Testis (tissue), 3 donors: ENCODE data around the gene HSPB6. TPM values are rescaled to one million over a fixed set of nuclear protein-coding genes. Genes with fewer than 3 reads are reported as not detected.

Experiments
- DNase-seq: peaks from one replicate; pipeline ENCODE4 v3.0.0-alpha.2; 2019
- H3K27ac ChIP-seq, 2 donors: fragments of 200-600 bp; sonication (generic); one replicate each; pipeline ENCODE4 v1.5.1; 2019
- H3K27me3 ChIP-seq: fragments of 200-600 bp; sonication (generic); one replicate; pipeline ENCODE4 v1.5.1; 2019
- H3K36me3 ChIP-seq: fragments of 200-600 bp; sonication (generic); one replicate; pipeline ENCODE4 v1.5.1; 2017; ENCODE audit warnings: low read depth; ENCODE audit errors: missing control alignments
- H3K4me1 ChIP-seq: fragments of 200-600 bp; sonication (generic); one replicate; pipeline ENCODE4 v1.5.1; 2019
- H3K4me3 ChIP-seq, 2 donors: fragments of 200-600 bp; sonication (generic); one replicate each; pipeline ENCODE4 v1.5.1; 2017 to 2019
- H3K9me3 ChIP-seq: fragments of 200-600 bp; sonication (generic); one replicate; pipeline ENCODE4 v1.5.1; 2017
- POLR2A ChIP-seq: fragments of 450-650 bp; IDR thresholded peaks from one replicate; pipeline ENCODE4 v1.6.1; 2017; ENCODE audit warnings: antibody characterized with exemption, mild to moderate bottlenecking, moderate library complexity
- WGBS, 2 donors: methylation state at CpG; one replicate each; pipeline ENCODE4 v1.1.5; 2018; 5-methylcytosine and 5-hydroxymethylcytosine counted together
- intact Hi-C: fragments of 100-400 bp; cut with DNase I; formaldehyde crosslinking; loops from one replicate; pipeline ENCODE4 v1.15.1; 2023; ENCODE audit warnings: low total_unique reads
- polyA plus RNA-seq: library from polyadenylated mRNA; stranded (reverse); fragments of 350-450 nt; fragmentation: Illumina TruSeq; extraction: RNeasy Lipid Tissue Mini Kit (QIAGEN cat#74804); gene quantifications from one replicate; pipeline ENCODE4 v1.2.3, GENCODE V29; 2014; ENCODE audit warnings: low read depth, low replicate concordance; ENCODE audit not compliant: insufficient read depth
- total RNA-seq, 2 donors: library from RNA; depleted of rRNA; stranded (reverse); fragments of >200 nt; gene quantifications; one replicate each; pipeline ENCODE4 v1.2.3, GENCODE V29; 2016
- TF ChIP-seq, protein P1 (sequence below), 3 experiments: fragments of 450-650 bp in 2 of 3; fragments of 200-600 bp in 1 of 3; sonication (generic) in 1 of 3; IDR thresholded peaks; one replicate each; pipeline ENCODE4 v1.5.1; 2016 to 2019; ENCODE audit warnings: antibody characterized with exemption in 3 of 3, mild to moderate bottlenecking in 2 of 3, moderate library complexity in 1 of 3

HSPB6 gene
- total and polyA plus RNA-seq, 3 donors from 2014 or later: 50.9 to 146 (median 57.1) TPM

DNA sequence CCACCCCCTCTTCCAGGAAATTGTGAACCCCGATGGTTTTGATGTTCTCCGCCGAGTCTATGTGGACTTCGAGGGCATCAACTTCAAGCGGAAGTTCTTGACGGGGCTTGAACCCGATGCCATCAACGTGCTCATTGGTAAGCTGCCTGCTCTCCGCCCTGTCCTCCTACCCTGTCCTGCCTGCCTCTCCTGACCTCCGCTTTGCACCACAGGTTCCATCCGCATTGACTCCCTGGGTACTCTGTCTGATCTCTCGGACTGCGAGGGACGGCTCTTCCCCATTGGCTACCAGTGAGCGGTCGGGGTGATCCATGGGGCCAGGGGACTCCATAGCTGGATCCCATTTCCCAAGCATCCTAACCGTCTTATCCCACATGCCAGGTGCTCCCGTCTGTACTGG, 26.5 kb downstream of the HSPB6 start:
- Histone ChIP-seq H3K9me3 (no peaks in the 10 kb centered on the region), H3K36me3 (no peaks in the 10 kb centered on the region), H3K4me3 (no peak overlapping the region), H3K4me1 (no peaks in the 10 kb centered on the region), H3K27ac (no peak overlapping the region), H3K27me3 (no peaks in the 10 kb centered on the region)
- TF ChIP-seq POLR2A: no peak
- TF ChIP-seq, protein P1, sequence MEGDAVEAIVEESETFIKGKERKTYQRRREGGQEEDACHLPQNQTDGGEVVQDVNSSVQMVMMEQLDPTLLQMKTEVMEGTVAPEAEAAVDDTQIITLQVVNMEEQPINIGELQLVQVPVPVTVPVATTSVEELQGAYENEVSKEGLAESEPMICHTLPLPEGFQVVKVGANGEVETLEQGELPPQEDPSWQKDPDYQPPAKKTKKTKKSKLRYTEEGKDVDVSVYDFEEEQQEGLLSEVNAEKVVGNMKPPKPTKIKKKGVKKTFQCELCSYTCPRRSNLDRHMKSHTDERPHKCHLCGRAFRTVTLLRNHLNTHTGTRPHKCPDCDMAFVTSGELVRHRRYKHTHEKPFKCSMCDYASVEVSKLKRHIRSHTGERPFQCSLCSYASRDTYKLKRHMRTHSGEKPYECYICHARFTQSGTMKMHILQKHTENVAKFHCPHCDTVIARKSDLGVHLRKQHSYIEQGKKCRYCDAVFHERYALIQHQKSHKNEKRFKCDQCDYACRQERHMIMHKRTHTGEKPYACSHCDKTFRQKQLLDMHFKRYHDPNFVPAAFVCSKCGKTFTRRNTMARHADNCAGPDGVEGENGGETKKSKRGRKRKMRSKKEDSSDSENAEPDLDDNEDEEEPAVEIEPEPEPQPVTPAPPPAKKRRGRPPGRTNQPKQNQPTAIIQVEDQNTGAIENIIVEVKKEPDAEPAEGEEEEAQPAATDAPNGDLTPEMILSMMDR (IDR thresholded peaks at IDR 0.05): no peak
- 92 to 96% methylated on average over 18 of the region's 18 CpGs for WGBS, 2 donors
- DNase-seq: no peak
- intact Hi-C loops: no loop called here

DNA sequence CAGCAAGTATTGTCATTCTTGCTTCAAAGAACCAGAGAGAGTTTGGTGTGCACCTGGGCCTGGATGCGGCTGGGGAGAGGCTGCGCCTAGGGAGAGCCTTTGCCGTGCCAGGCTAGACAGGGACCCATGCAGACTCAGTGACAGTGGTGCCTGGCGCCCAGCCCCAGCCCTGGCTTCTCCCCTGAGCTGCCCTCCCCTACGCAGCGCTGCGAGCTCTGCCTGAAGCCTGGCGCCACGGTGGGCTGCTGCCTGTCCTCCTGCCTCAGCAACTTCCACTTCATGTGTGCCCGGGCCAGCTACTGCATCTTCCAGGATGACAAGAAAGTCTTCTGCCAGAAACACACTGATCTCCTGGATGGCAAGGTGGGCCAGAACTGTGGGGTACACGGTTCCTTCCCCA, 27.1 kb downstream of the HSPB6 start:
- H3K27ac ChIP-seq: no peak overlapping the region
- H3K27me3 ChIP-seq: no peaks in the 10 kb centered on the region
- no peaks in the 10 kb centered on the region for H3K4me1 ChIP-seq
- H3K36me3 ChIP-seq: no peaks in the 10 kb centered on the region
- intact Hi-C loops: no loop called here
- WGBS, 2 donors: 73 to 88% methylated on average over 3 to 11 of the region's 11 CpGs
- no peak overlapping the region for H3K4me3 ChIP-seq
- no peak for TF ChIP-seq POLR2A
- TF ChIP-seq, protein P1 (IDR thresholded peaks at IDR 0.05): no peak
- DNase-seq: no peak
- no peaks in the 10 kb centered on the region for H3K9me3 ChIP-seq

DNA sequence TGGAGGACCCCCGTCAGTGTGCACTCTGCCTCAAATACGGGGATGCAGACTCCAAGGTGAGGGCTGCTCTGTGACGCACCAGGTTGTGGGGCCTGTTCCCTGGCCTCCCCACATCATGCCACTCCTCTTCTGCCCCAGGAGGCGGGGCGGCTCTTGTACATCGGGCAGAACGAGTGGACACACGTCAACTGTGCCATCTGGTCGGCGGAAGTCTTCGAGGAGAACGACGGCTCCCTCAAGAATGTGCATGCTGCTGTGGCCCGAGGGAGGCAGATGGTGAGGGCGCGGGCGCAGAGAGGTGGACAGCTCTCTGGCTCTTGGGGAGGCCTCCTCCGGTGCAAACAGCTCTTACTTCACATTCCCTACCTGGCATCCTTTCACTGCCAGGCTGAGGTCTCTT, 27.8 kb downstream of the HSPB6 start:
- H3K9me3 ChIP-seq: no peaks in the 10 kb centered on the region
- H3K4me1 ChIP-seq: no peaks in the 10 kb centered on the region
- H3K36me3 ChIP-seq: no peaks in the 10 kb centered on the region
- H3K27me3 ChIP-seq: no peaks in the 10 kb centered on the region
- no peak overlapping the region for H3K4me3 ChIP-seq
- no peak overlapping the region for H3K27ac ChIP-seq
- intact Hi-C loops: no loop called here
- TF ChIP-seq, protein P1 (IDR thresholded peaks at IDR 0.05): no peak
- TF ChIP-seq POLR2A: no peak
- 87 to 92% methylated on average over 5 to 18 of the region's 18 CpGs for WGBS, 2 donors
- DNase-seq: no peak

DNA sequence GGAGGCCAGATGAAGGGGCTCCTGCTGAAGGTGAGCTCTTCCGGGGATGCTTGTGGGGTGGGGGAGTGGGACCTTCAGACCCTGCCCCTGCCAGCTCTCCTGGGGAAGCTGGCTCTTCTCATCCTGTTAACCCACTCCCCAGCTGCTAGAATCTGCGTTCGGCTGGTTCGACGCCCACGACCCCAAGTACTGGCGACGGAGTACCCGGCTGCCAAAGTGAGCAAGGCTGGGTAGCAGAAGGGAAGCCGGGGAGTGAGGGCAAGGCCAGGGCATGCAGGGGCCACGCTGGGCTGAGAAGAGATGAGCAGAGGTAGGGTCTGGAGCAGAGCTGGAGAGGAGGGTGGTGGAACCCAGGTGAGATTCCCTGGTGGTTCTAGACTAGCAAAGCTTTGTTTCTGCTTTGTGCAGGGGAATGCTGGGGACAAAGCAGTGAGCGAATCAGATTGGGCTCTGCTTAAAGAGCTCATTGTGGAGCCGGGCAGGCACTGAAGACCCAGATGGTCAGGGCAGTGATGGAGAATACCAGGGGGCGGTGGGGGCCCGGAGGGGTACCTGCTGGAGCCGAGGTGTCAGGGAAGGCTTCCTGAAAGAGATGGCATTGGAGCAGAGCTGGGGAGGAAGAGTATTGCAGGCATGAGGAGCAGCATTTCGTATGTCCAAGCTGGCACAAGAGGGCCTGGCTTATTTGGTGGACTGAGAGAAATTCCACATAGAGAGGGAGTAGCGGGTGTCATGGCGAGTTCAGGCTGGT, 28.7 kb downstream of the HSPB6 start:
- Histone ChIP-seq H3K4me1 (no peaks in the 10 kb centered on the region), H3K36me3 (no peaks in the 10 kb centered on the region), H3K27ac (no peak overlapping the region), H3K4me3 (no peak overlapping the region), H3K27me3 (no peaks in the 10 kb centered on the region), H3K9me3 (no peaks in the 10 kb centered on the region)
- intact Hi-C loops: no loop called here
- WGBS, 2 donors: 89 to 93% methylated on average over 14 to 19 of the region's 19 CpGs
- no peak for DNase-seq
- TF ChIP-seq POLR2A: no peak
- TF ChIP-seq, protein P1 (IDR thresholded peaks at IDR 0.05): no peak
